PFSK-1 (cell line): ENCODE measurements around the gene SVOPL.

Experiments
- FOXP2 ChIP-seq: optimal IDR thresholded peaks from 2 replicates; pipeline ENCODE3; 2011; ENCODE audit warnings: borderline replicate concordance, control low read depth, inconsistent platforms; ENCODE audit not compliant: insufficient read depth; ENCODE audit errors: extremely low read length, extremely low read depth
- POLR2AphosphoS5 ChIP-seq: IDR thresholded peaks from 2 replicates; pipeline ENCODE4 v1.6.1; 2012; ENCODE audit warnings: low read depth, mild to moderate bottlenecking, control low read depth, low read length, moderate library complexity
- REST ChIP-seq, 2 experiments: IDR thresholded peaks; 2 replicates each; pipeline versions ENCODE4 v1.6.1 to v1.8.0; 2011 to 2012; ENCODE audit warnings: low read depth in 2 of 2, low read length in 2 of 2, control low read depth in 1 of 2, inconsistent platforms in 1 of 2, mild to moderate bottlenecking in 1 of 2, moderate library complexity in 1 of 2; ENCODE audit not compliant: insufficient read depth in 1 of 2
- SIN3A ChIP-seq: IDR thresholded peaks from 2 replicates; pipeline ENCODE4 v1.6.1; 2012; ENCODE audit warnings: mild to moderate bottlenecking, low read length, moderate library complexity, borderline replicate concordance; ENCODE audit not compliant: insufficient read depth
- TAF1 ChIP-seq: IDR thresholded peaks from 2 replicates; pipeline ENCODE4 v1.6.1; 2012; ENCODE audit warnings: low read length, control low read depth, borderline replicate concordance; ENCODE audit not compliant: insufficient read depth

The SVOPL gene

GRCh38 chr7:138563808-138564207 lies 137.4 kb downstream of the SVOPL start:
- TF ChIP-seq TAF1 (no peak), POLR2AphosphoS5 (no peak), FOXP2 (no peak), REST (IDR thresholded peaks at IDR 0.05; ENCODE audit: insufficient read depth in 1 of 2, low read depth in 2 of 2, low read length in 2 of 2) (no peak), SIN3A (no peak)

GRCh38 chr7:138559448-138559847 lies 141.7 kb downstream of the SVOPL start:
- TF ChIP-seq FOXP2 (no peak), POLR2AphosphoS5 (no peak), TAF1 (no peak), REST (IDR thresholded peaks at IDR 0.05; ENCODE audit: insufficient read depth in 1 of 2, low read depth in 2 of 2, low read length in 2 of 2) (no peak), SIN3A (no peak)

- TF ChIP-seq FOXP2 (no peak), REST (IDR thresholded peaks at IDR 0.05; ENCODE audit: insufficient read depth in 1 of 2, low read depth in 2 of 2, low read length in 2 of 2) (no peak), POLR2AphosphoS5 (no peak), TAF1 (no peak), SIN3A (no peak)
Measured at GRCh38 chr7:138556771-138557484, 144.2 kb downstream of the SVOPL start.

GRCh38 chr7:138555684-138556083 lies 145.5 kb downstream of the SVOPL start:
- TF ChIP-seq TAF1 (no peak), FOXP2 (no peak), POLR2AphosphoS5 (no peak), REST (IDR thresholded peaks at IDR 0.05; ENCODE audit: insufficient read depth in 1 of 2, low read depth in 2 of 2, low read length in 2 of 2) (no peak), SIN3A (no peak)

GRCh38 chr7:138554674-138555073 lies 146.5 kb downstream of the SVOPL start:
- TF ChIP-seq SIN3A (no peak), POLR2AphosphoS5 (no peak), FOXP2 (no peak), REST (IDR thresholded peaks at IDR 0.05; ENCODE audit: insufficient read depth in 1 of 2, low read depth in 2 of 2, low read length in 2 of 2) (no peak), TAF1 (no peak)
